Measurements from ENCODE around the gene SLC35F4.
A peak's percentile ranks its signal among the peaks of the same experiment; 100 is the strongest.

The SLC35F4 gene

DNA sequence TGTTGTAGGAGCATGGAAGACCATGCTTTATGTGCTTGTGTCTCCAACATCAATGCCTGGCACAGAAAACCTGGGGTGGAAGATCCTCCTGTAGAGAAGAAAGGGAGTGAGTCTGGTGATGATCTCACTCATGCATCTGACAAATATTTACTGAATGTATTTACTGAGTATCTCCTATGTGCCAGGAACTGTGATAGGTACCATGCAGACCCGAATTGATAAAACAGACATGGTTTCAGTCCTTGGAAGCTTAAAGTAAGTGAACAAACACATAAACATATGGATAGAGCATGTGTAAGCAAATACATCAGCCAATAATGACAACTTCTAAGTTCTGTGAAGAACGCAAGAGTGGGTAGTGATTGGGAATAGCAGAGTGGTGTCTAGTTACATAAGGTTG lies 255.3 kb downstream of the SLC35F4 start:
- no peak for DNase-seq

DNA sequence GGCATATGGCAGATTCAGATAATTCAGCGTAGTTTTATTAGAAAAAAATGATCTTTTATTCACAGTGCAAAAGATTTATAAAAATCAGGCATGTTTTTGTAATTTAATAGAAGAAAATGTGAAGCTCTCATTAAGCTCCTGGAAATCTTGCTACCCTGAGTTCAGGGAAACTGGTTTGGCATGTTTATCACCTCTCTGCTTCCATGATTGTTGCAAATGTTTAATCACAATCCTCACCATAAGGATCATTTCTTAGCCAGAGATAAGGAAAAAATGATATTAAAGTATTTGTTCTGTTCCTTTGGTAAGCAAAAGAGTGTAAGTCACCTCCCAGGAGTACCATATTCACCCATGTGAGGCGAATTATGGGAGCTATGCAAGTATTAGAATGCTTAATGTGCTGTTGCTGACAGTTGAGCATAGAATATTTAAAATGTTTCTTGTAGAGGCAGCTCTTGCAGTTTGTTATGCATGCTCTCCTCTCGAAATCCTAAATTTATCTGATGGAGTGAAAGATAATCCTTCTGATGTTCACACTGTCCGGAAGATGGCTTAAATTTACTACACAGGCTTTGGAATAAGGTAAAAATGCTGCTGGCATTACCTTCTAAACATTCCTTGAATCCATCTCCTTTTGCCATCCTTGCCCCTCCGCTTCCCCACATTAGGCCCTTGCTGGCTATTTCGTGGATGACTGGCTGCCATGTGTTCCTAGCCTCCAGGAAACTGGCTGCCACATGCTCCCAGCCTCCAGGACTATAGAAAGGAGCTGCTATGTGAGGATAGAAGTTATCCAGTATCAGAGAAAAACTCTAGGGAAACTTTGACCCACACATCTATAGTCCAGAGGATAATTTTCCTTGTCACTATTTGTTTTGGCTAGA lies 256.5 kb downstream of the SLC35F4 start:
- DNase-seq, result no peak

DNA sequence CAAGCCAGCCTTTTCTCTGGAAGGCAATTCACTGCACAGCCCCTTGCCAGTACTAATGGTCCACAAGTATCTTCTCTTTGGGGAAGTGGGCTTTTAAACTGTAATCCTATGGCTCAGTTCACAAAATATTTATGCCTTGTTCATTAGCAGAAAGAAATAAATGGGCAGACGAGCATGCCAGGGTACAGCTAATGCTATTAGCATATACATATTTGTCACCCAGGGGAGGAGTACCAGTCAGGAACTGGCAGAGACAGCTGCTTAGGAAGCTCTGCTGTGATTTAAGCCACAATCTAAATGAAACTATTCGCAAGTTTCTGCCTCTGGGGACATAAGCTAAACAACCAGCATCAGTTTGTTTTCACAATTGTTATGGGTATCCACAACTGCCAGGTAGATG lies 258.8 kb downstream of the SLC35F4 start:
- DNase-seq, result no peak

DNA sequence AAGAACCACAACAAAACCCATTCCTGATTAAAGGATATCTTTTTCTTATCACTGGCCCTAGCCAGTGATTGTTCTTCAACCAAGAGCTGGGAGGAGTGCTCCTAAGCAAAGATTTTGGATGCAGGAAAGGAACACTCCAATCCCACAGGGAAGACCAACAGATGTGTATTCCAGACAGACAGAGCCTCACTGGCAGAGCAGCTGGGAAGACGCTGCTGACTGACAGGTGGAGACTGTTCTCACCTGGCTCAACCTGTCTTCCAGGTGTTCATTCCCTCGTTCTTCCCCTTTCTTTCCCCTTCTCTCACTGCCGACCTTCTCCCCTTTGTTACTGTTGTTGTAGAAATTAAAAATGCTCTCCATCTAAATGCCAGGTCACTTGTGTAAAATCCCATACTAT lies 282.5 kb downstream of the SLC35F4 start:
- no peak for DNase-seq

DNA sequence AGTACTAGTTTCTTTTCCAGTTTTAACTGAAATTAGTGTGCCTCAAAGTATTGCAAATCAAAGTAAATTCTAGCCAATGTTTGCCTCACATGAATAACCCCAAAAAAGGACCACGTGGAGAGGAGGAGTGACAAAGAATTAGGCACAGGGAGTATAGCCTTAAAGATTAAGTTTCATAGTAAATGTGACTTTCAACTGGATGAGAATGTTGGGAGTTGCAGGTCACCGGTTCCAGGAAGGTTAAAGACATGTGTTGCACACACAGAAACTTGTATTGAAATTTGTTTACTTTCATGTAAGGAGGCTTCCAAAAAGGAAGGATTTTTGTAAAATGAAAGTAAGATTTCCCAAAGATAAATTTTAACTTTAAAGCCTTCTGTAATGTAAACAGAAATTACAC lies 283.1 kb downstream of the SLC35F4 start:
- no peak for DNase-seq

DNA sequence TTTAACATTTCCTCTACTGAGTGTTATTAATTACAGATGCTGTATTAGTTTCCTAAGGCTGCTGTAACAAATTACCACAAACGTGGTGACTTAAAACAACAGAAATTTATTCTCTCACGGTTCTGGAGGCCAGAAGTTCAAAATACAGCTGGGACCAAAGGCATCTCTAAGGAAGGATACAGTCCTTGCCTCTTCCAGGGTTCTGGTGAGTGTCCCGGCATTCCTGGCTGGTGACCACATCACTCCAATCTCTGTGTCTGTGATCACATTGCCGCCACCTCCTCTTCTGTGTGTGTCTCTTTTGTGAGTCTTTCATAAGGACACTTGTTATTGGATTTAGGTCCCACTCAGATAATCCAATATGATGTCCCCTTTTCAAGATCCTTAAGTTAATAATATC lies 287.1 kb downstream of the SLC35F4 start:
- no peak for DNase-seq

DNA sequence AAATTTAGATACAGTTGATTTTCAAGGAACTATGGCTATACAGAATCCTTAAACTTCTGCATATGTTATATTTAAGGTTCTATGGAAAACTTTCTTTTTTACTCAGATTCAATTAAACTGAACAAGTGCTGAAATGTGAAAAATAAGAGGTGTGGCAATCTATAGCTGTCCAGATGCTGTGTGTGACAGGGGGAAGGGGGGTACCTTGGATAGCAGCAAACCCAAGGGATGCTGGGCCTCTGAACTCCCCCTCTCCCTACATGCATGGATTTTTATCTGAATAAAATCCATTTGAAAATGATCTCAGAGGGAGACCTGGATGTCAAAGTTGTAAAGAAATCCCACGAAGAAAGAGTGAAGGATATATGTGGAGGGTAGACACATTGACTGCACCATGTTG lies 289.4 kb downstream of the SLC35F4 start:
- no peak for DNase-seq

DNA sequence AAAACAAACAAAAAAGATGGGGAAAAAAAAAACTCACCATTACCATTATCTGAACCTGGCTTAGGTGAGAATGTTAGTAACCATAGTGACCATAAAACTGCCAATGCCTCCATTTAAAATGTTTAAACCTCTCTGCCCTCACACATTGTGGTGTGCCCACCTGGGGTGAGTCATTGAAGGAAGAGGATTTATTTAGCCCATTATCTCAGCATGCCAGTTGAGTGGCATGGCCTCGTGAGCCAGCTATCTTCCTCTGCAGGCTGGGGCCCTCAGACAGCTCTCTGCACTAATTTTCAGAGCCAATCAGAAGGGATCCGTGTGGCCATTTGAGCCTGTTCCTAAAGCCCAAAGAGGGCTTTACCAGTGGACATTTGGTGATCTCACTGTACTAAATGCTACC lies 290.4 kb downstream of the SLC35F4 start:
- DNase-seq, result no peak

DNA sequence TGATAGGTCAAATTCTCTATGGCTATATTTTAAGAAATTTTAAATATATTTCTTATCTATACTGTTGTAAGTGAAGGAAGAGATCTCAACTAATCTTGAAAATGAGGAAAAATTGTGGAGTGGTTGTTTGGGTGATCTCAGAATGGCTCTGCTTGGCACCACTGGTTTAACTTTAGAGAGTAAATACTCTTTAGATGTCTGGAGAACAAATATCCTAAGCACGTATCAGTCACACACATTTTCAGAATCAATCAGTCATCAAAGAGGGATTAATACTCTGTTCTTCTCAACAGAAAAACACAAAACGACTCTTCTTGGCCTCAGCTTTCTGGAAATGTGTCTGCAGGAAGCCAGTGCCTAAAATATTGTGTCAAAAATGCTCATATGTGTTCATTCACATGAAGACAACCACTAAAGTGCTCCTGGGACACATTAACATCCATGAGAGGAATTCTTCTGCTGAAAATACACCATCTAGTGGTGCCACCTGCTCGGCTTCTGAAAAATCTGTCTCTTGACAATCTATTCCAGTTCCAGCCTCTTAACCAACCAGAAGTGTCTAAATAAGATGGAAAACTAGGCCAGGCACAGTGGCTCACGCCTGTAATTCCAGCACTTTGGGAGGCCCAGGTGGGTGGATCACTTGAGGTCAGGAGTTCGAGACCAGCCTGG lies 291.1 kb downstream of the SLC35F4 start:
- no peak for DNase-seq

DNA sequence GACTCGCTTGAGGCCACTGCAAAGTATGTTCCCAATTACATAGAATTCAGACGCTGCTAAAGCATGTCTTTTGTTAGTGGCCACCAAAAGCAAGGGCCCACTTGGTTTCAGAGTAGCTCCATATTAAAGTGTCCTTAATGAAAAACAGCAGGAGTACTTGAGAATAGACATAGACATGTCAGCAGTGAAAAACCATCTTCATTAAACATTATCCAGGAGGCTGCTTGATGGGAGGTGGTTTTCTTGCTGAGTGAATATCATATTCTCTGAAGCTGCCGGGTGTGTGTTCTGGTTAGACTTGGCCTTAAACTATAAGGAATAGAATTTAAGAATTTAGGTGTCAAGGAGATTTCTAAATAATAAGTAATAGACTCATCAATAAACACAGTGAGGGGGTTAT lies 292.7 kb downstream of the SLC35F4 start:
- DNase-seq, result no peak

DNA sequence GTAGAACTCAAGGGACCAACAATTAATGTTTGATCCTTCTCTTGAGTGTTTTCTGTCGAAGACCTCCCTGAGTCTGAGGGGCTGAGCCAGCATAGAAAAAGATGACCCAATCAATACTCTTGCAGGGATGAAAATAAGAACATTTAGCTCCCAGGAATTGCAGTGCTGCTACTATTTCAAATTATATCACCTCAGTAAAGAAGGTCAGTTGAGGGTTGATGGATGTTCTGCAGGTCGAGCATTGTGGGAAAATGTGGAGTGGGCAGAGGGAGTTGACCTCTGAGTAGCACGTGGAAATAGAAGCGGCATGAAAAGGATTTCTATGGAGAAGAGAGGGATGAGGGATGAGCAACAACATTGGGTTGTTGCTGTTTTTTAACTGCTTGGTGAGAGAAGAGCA lies 297.3 kb downstream of the SLC35F4 start:
- DNase-seq, result no peak

DNA sequence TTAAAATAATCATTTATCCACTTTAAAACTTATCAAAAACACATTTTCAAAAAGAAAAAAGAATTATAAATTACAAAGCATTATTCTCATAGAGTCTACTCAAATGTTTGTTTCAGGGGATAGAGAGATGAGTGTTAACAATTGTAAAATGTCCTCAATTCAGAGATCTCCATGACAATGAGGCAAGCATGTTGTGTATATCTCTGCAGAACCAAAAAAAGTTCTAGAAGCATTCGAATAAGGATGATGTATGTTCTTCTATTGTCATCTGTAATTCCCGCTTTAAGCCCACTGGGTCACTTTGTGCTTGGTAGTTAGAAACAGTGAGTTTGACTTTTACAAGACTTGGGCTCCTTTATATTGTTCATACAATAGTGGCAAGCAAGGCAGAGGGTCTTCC lies 298.7 kb downstream of the SLC35F4 start:
- no peak for DNase-seq

DNA sequence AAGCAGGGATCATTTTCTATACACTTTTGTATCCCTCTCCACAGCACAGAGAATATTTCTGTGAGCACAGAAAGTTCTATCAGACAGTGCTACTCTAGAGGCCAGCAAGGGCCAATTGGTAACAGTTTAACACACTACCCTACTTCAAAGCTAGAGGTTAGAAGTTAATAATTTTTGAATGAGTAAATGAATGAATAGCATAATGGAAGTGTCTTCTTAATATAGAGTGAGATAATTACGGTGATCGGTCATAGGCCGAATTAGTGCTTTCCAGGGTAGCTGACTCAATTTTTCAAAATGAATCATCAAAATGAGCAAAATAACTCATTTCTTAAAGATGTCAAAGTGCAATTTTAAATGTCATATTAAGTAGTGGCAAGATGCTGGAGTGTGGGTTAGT lies 305.2 kb downstream of the SLC35F4 start:
- DNase-seq, result no peak

DNA sequence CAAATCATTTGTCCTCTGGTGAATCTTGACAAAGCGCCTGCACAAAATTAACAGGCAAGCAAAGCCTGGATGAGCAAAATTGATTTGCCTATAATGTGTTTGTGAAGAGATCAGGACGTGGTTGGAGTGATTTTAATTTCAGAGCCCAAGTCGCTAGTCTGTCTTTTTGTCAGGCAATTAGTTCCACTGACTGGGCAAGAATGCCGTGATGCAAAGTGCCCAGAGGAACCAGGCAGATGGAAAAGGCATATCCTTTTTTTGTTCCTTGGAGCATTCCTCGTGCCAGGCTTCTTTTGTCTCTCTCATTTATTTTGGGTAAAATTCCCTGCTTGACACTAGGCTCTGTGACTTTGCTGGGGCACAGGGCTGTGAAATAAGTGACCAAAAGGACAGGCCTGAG lies 306.3 kb downstream of the SLC35F4 start:
- no peak for DNase-seq

DNA sequence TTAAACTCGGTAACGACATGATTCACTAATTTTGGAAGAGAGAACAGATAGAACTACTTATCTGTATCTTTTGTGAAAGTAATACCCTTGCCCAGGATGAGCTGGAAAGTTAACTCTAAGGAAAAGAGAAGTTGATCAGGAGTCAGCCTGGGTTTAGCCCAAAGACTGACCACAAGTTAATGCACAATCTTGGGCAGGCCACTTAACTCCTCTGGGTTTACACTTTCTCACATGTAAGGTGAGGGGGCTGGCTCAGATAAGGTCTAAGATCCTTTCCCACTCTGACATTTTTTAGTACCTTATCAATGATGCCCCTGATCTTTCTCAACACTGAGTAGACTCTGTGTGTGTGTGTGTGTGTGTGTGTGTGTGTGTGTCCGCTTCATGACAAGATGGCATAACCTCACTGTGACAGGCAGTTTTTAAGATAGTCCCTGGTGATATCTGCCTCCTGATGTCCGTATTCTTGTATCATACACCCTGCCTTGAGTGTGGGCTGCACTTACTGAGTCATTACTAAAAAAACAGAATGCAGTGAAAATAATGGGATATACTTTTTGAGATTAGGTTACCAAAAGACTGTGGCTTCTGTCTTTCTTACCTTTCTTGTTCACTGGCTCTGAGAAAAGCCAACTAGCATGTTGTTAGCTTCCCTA lies 316.0 kb downstream of the SLC35F4 start:
- DNase-seq, result no peak

DNA sequence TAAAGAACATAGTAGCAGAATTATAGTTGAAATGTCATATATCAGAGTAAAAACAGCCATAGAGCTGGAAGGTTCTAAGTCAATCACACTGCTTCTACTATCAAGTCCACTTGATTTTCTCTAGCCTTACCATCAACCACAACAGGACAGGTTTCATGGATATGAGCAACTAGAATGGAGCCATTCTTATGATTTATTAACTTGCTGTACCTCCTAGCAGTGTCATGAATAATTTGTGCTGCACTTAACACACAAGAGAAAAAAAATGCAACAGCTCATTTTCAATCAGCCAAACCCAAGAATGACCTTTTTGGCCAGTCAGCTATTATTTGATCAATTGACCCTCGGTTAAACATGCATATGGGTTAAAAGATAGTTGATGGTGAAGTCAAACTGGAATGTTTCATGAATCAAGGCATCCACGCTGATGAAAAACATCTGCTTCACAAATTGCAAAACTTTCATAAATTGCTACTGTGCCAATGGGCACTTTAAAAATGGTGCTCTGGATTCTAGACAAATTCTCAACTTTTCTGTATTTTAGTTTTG lies 316.8 kb downstream of the SLC35F4 start:
- no peak for DNase-seq

DNA sequence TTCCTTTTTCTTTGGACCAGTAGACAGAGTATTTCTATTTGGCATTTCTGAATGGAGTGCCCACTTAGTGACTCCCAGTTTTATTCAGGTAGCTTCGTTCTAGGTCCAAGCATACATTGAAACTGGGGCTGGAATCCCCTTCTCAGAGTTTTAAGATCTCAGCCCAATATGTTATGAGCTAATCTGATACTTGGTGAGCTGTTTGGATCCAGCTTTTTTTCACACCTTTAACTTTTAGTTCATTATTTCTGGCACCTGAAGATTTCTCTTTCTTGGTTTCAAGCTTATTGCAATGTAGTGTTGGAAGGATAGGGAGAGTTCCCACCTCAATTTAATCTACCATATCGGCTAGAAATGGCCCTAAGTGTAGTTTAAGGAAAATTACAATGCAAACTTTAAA lies 318.8 kb downstream of the SLC35F4 start:
- DNase-seq, result no peak

DNA sequence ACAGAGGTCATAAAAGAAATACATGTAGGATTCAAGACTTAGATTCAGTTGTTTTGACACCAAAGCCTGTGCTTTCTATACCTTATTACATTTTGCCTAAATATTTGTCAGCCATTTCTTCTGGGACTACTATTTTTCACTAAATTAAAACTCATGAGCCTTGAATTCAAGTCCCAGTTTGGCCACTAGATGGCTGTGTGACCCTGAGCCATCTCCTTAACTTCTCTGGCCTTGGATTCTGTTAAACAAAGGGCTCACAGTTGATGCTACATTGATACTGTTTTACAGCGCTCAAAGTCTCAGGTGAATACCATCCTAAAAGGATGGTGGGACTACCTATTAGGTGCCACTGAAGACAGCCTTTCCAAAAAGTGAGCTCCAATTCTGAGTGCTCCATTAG lies 332.7 kb downstream of the SLC35F4 start:
- DNase-seq, result peak; percentile 38

DNA sequence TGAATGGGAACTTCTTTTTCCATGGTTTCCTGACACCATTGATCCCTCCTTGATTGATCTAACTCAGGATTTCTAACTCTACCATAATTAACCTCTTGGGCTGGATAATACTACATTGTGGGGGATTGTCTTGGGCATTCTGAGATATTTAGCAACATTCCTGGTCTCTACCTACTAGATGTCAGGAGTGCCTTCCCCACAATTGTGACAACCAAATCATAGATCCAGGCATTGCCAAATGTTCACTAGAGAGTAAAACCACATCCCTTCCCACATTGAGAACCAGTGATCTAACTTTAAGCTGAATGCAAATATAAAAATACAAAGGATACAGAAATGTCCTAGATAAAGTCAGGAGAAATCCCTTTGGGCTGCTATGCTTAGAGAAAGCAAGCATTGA lies 335.3 kb downstream of the SLC35F4 start:
- DNase-seq, result no peak

DNA sequence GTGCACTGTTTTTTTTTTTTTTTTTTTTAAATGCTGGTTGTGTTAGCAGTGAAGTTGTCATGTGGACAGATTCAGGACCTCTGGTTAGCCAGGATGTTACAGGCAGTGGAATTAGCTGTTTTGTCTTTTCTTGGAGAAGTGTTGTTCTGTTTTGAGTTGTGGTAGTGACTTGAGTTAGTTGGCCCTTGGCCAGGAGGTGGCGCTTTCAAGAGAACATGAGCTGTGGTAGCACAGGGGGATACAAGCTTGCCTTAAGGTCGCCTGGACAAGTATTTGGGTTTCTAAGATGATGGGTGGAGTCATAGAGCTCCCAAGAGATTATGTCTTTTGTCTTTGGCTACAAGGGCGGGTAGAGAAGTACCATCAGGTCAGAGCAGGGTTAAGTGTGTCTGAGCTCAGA lies 338.9 kb downstream of the SLC35F4 start:
- peak; percentile 1 for DNase-seq

DNA sequence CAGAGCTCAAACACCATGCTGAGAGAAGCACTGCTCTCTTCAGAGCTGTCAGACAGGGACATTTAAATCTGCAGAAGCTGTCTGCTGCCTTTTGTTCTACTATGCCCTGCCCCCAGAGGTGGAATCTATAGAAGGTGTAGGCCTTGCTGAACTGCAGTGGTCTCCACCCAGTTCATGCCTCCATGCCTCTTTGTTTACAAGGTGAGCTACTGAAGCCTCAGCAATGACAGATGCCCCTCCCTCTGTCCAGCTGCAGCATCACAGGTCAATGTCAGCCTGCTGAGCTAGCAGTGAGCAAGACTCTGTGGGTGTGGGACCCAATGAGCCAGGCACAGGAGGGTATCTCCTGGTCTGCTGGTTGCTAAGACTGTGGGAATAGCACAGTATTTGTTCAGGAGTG lies 346.8 kb downstream of the SLC35F4 start:
- no peak for DNase-seq
